ENCODE results near the gene LBR.

GRCh38 chr1:225422031-225422605 lies 5.7 kb downstream of the LBR start:
- TF ChIP-seq ZNF384 (IDR thresholded peaks at IDR 0.05), result no peak
- no peak for TF ChIP-seq FOXM1 (IDR thresholded peaks at IDR 0.05; ENCODE audit: borderline replicate concordance)
- no peak for TF ChIP-seq TARDBP (IDR thresholded peaks at IDR 0.05)
- TF ChIP-seq ARNT (IDR thresholded peaks at IDR 0.05), result no peak
- no peak for TF ChIP-seq ELF4 (IDR thresholded peaks at IDR 0.05)
- TF ChIP-seq BHLHE40 (IDR thresholded peaks at IDR 0.05; ENCODE audit: borderline replicate concordance), result no peak
- no peak for TF ChIP-seq SUZ12 (IDR thresholded peaks at IDR 0.05)

Measured in HEK293T (cell line).